GM12878 (cell line): ENCODE results near the gene GALK2. TPM values are rescaled to one million over a fixed set of nuclear protein-coding genes. Genes with fewer than 3 reads are reported as not detected.

Experiments used
- ATAC-seq: fragments of 200-7000 bp; cut with Tn5 transposase; 3 replicates; pipeline ENCODE4 v1.9.1; 2020; ENCODE audit warnings: mild to moderate bottlenecking, moderate library complexity
- BruUV-seq: library from RNA; stranded (reverse); fragments of 400-500 nt; replicated peaks from 2 replicates; lab custom pipeline; 2021; lab: Mats Ljungman, UMichigan
- CTCF ChIA-PET: fragments of 300-600 bp; sonication (Branson Sonifier 250); formaldehyde crosslinking; extraction: SDS; loops from one replicate; lab custom pipeline; 2021; ENCODE audit warnings: inconsistent platforms; lab: Yijun Ruan, JAX
- POLR2A ChIA-PET: fragments of 350-600 bp; formaldehyde crosslinking; extraction: SDS; loops from one replicate; lab custom pipeline; 2021; ENCODE audit warnings: inconsistent platforms; lab: Charles Lee
- RAD21 ChIA-PET: fragments of 300-600 bp; sonication (Branson Sonifier 250); formaldehyde crosslinking; loops from one replicate; lab custom pipeline; 2023; ENCODE audit warnings: antibody characterized with exemption; ENCODE audit not compliant: unreplicated experiment; lab: Charles Lee
- SMC1A ChIA-PET: fragments of 300-600 bp; sonication (Branson Sonifier 250); formaldehyde crosslinking; loops from one replicate; lab custom pipeline; 2023; ENCODE audit not compliant: unreplicated experiment, uncharacterized antibody; lab: Charles Lee
- DNase-seq: peaks from one replicate; pipeline ENCODE4 v3.0.0-alpha.2; 2011; ENCODE audit warnings: low read depth, low spot score
- FAIRE-seq: peaks from 3 replicates; lab custom pipeline; 2011; peaks lifted over from hg19 to GRCh38; lab: Jason Lieb, UNC
- H2AFZ ChIP-seq: 2 replicates; pipeline ENCODE4 v1.6.0; 2011; ENCODE audit warnings: low read depth, low read length, control low read depth; ENCODE audit not compliant: control insufficient read depth
- H3K27ac ChIP-seq: 2 replicates; pipeline ENCODE4 v1.5.1; 2011; ENCODE audit warnings: control low read depth; ENCODE audit not compliant: control insufficient read depth, insufficient read depth
- H3K27me3 ChIP-seq, 2 experiments: replicated peaks in 1 of 2; 2 replicates each; pipeline versions ENCODE4 v1.6.0 to v1.6.1; 2011; ENCODE audit warnings: low read length in 1 of 2; ENCODE audit not compliant: control insufficient read depth in 2 of 2, insufficient read depth in 2 of 2
- H3K36me3 ChIP-seq, 2 experiments: 2 replicates each; pipeline ENCODE4 v1.5.1; 2011; ENCODE audit warnings: low read length in 1 of 2; ENCODE audit not compliant: control insufficient read depth in 2 of 2, insufficient read depth in 2 of 2
- H3K4me1 ChIP-seq: 2 replicates; pipeline ENCODE4 v1.6.1; 2011; ENCODE audit warnings: mild to moderate bottlenecking, low read length, moderate library complexity, mixed read lengths; ENCODE audit not compliant: control insufficient read depth, insufficient read depth
- H3K4me2 ChIP-seq: 2 replicates; pipeline ENCODE4 v1.6.0; 2011; ENCODE audit warnings: control low read depth; ENCODE audit not compliant: control insufficient read depth, insufficient read depth
- H3K4me3 ChIP-seq: fragments of 200-600 bp; sonication (generic); 2 replicates; pipeline ENCODE4 v1.5.1; 2016
- H3K79me2 ChIP-seq: 2 replicates; pipeline ENCODE4 v1.6.0; 2011; ENCODE audit warnings: low read length; ENCODE audit not compliant: control insufficient read depth, insufficient read depth
- H3K9ac ChIP-seq: 2 replicates; pipeline ENCODE4 v1.8.0; 2011; ENCODE audit warnings: low read length, control low read depth, mixed read lengths; ENCODE audit not compliant: control insufficient read depth, insufficient read depth
- H3K9me3 ChIP-seq: replicated peaks from 3 replicates; pipeline ENCODE4 v1.5.1; 2011; ENCODE audit warnings: mild to moderate bottlenecking, low read length; ENCODE audit not compliant: control insufficient read depth, insufficient read depth
- H4K20me1 ChIP-seq: 2 replicates; pipeline ENCODE4 v1.6.0; 2011; ENCODE audit not compliant: control insufficient read depth, insufficient read depth
- CBX3 ChIP-seq: fragments of 200-600 bp; sonication (generic); IDR thresholded peaks from 2 replicates; pipeline ENCODE4 v1.6.1; 2016; ENCODE audit warnings: low read depth, borderline replicate concordance
- HCFC1 ChIP-seq: fragments of 150-350 bp; IDR thresholded peaks from 2 replicates; pipeline ENCODE4 v1.6.1; 2014; ENCODE audit warnings: low read length
- IKZF1 ChIP-seq: fragments of 450-650 bp; conservative IDR thresholded peaks from 2 replicates; pipeline ENCODE4 v1.6.1; 2017; ENCODE audit warnings: antibody characterized with exemption, mild to moderate bottlenecking
- MEF2A ChIP-seq: IDR thresholded peaks from 2 replicates; pipeline ENCODE4 v1.6.1; 2011; ENCODE audit warnings: low read depth, mild to moderate bottlenecking, low read length, moderate library complexity; ENCODE audit not compliant: insufficient read depth
- POLR2A ChIP-seq: IDR thresholded peaks from 2 replicates; pipeline ENCODE4 v1.6.1; 2011; ENCODE audit warnings: low read depth, mild to moderate bottlenecking, low read length
- SKIL ChIP-seq: fragments of 450-650 bp; IDR thresholded peaks from 2 replicates; pipeline ENCODE4 v1.6.1; 2017; ENCODE audit warnings: mild to moderate bottlenecking, low read depth, inconsistent platforms; ENCODE audit not compliant: poor library complexity, severe bottlenecking
- TARDBP ChIP-seq: IDR thresholded peaks from 2 replicates; pipeline ENCODE4 v1.6.1; 2016; ENCODE audit warnings: borderline replicate concordance
- TCF12 ChIP-seq: IDR thresholded peaks from 2 replicates; pipeline ENCODE4 v1.6.1; 2011; ENCODE audit warnings: low read depth, mild to moderate bottlenecking, low read length
- WGBS: methylation state at CpG from one replicate; pipeline ENCODE4 v1.1.6; 2016; ENCODE audit warnings: low lambda C conversion rate; ENCODE audit not compliant: insufficient replicate concordance, insufficient coverage; ENCODE audit errors: missing lambda C conversion rate; 5-methylcytosine and 5-hydroxymethylcytosine counted together
- in situ Hi-C: fragments of 300-500 bp; cut with MboI; formaldehyde crosslinking; loops from 9 replicates; pipeline ENCODE4 v1.14.3; 2018; ENCODE audit warnings: mixed read lengths
- intact Hi-C: fragments of 100-400 bp; cut with micrococcal nuclease; formaldehyde crosslinking; loops from one replicate; pipeline ENCODE4 v1.14.2; 2022; ENCODE audit not compliant: unreplicated experiment
- polyA plus RNA-seq, 11 experiments: library from polyadenylated mRNA; depleted of rRNA in 4 of 11; unstranded in 6 of 11; stranded (reverse) in 5 of 11; fragments of >200 nt; fragmentation: Nextera tagmentation in 4 of 11; fragmentation: Illumina TruSeq in 1 of 11; extraction: Ambion mirVana in 4 of 11; extraction: Trizol in 1 of 11; gene quantifications; 1 replicate in 1 of 11; 2 replicates in 10 of 11; pipeline versions ENCODE4 v1.2.1 to v1.2.3, GENCODE V29; 2011 to 2016; ENCODE audit warnings: inconsistent platforms in 2 of 11, missing spikeins in 2 of 11, low read depth in 1 of 11
- total RNA-seq, 4 experiments: library from RNA; depleted of rRNA in 3 of 4; stranded (reverse); fragments of >200 nt in 3 of 4; fragmentation: Illumina TruSeq in 1 of 4; extraction: Trizol in 1 of 4; gene quantifications; 2 replicates each; pipeline versions ENCODE4 v1.2.1 to v1.2.3, GENCODE V29; 2013 to 2021

Gene GALK2
- total and polyA plus RNA-seq, 10 of the 15 experiments (the other 5 are each of a cell fraction or from before 2014, with no cell fraction given) = 11.9 to 26.7 (median 15.4) TPM

- Histone ChIP-seq H3K9ac (no peak overlapping the region), H3K9me3 (no peaks in the 10 kb centered on the region), H3K4me3 (no peak overlapping the region), H4K20me1 (no peaks in the 10 kb centered on the region)
- intact Hi-C loops = no loop called here
- TF ChIP-seq MEF2A (no peak), IKZF1 (no peak), TCF12 (no peak), POLR2A (no peak), SKIL (no peak), CBX3 (no peak), HCFC1 (no peak), TARDBP (no peak)
- TF ChIP-seq, all 136 proteins: peak for 0
- no peaks in the 10 kb centered on the region for H3K27me3 ChIP-seq
- H2AFZ ChIP-seq = no peak overlapping the region
- H3K27ac ChIP-seq = no peak overlapping the region
- RAD21 ChIA-PET = interaction anchor here (1.2 kb wide), 1 partner anchor 146 kb away, joined by 3 read pairs; no protein-coding TSS in a partner anchor
- ATAC-seq = no peak
- H3K36me3 ChIP-seq = peaks cover 0 to 3% of the 10 kb centered on the region in 2 experiments; a peak in 2 of 4 replicates
- POLR2A ChIA-PET = no interaction called here
- DNase-seq = no peak
- FAIRE-seq = no peak
- BruUV-seq = no TSS peak
- no peaks in the 10 kb centered on the region for H3K79me2 ChIP-seq
- 94% methylated on average over 1 of the region's 1 CpG for WGBS
- in situ Hi-C loops = no loop called here
- CTCF ChIA-PET = interaction anchor here (0.7 to 2.4 kb wide), 2 partner anchors 9 to 24 kb away, joined by 3 to 11 read pairs; no protein-coding TSS in a partner anchor
- SMC1A ChIA-PET = interaction anchor here (1.3 to 1.6 kb wide), 2 partner anchors 15 to 16 kb away, joined by 3 to 4 read pairs; no protein-coding TSS in a partner anchor
- no peak overlapping the region for H3K4me2 ChIP-seq
- H3K4me1 ChIP-seq = no peaks in the 10 kb centered on the region
Observed at GRCh38 chr15:49121901-49122300, 48.1 kb upstream of the GALK2 start.
